Liver (tissue), 9 donors: Measurements from ENCODE around the gene MAPKAPK2. TPM values are rescaled to one million over a fixed set of nuclear protein-coding genes. Genes with fewer than 3 reads are reported as not detected.

Experiments
- DNase-seq: peaks from one replicate; pipeline ENCODE4 v3.0.0-alpha.2; 2017; ENCODE audit warnings: low spot score
- H3K27ac ChIP-seq, 2 donors: one replicate each; pipeline ENCODE4 v1.7.0; 2013; ENCODE audit warnings: inconsistent platforms in 2 of 2, low read length in 2 of 2, control low read depth in 1 of 2, low read depth in 1 of 2, mild to moderate bottlenecking in 1 of 2
- H3K27me3 ChIP-seq, 4 donors: one replicate each; pipeline versions ENCODE4 v1.6.1 to v1.7.0; 2013; ENCODE audit warnings: low read length in 3 of 4, inconsistent platforms in 1 of 4, mild to moderate bottlenecking in 1 of 4, moderate library complexity in 1 of 4; ENCODE audit not compliant: control insufficient read depth in 4 of 4, insufficient read depth in 4 of 4
- H3K36me3 ChIP-seq, 4 donors: one replicate each; pipeline versions ENCODE4 v1.6.1 to v1.7.0; 2013; ENCODE audit warnings: low read length in 3 of 4, mild to moderate bottlenecking in 3 of 4, low read depth in 1 of 4, moderate library complexity in 1 of 4; ENCODE audit not compliant: control insufficient read depth in 4 of 4, insufficient read depth in 3 of 4
- H3K4me1 ChIP-seq, 4 donors: one replicate each; pipeline versions ENCODE4 v1.6.1 to v1.7.0; 2013; ENCODE audit warnings: low read length in 3 of 4, mild to moderate bottlenecking in 3 of 4, moderate library complexity in 1 of 4; ENCODE audit not compliant: control insufficient read depth in 4 of 4, insufficient read depth in 4 of 4
- H3K4me3 ChIP-seq, 3 donors: one replicate each; pipeline versions ENCODE4 v1.6.1 to v1.7.0; 2013; ENCODE audit warnings: low read length in 3 of 3, control low read depth in 1 of 3, low read depth in 1 of 3, mild to moderate bottlenecking in 1 of 3
- H3K9ac ChIP-seq, 2 donors: one replicate each; pipeline ENCODE4 v1.7.0; 2013; ENCODE audit warnings: low read length in 2 of 2, mild to moderate bottlenecking in 2 of 2, moderate library complexity in 2 of 2, control low read depth in 1 of 2, low read depth in 1 of 2
- H3K9me3 ChIP-seq, 4 donors: one replicate each; pipeline versions ENCODE4 v1.6.1 to v1.7.0; 2013; ENCODE audit warnings: low read length in 3 of 4; ENCODE audit not compliant: control insufficient read depth in 4 of 4
- EGR1 ChIP-seq, 2 donors: IDR thresholded peaks; 2 replicates each; pipeline ENCODE4 v1.6.1; 2016 to 2018; ENCODE audit warnings: antibody characterized with exemption in 2 of 2, low read depth in 2 of 2
- FOXA1 ChIP-seq: IDR thresholded peaks from 2 replicates; pipeline ENCODE4 v1.6.1; 2016; ENCODE audit warnings: antibody characterized with exemption
- FOXA2 ChIP-seq: IDR thresholded peaks from 2 replicates; pipeline ENCODE4 v1.6.1; 2016; ENCODE audit warnings: antibody characterized with exemption
- GABPA ChIP-seq, 2 donors: IDR thresholded peaks in 1 of 2; conservative IDR thresholded peaks in 1 of 2; 2 replicates each; pipeline ENCODE4 v1.6.1; 2016; ENCODE audit warnings: antibody characterized with exemption in 2 of 2, mild to moderate bottlenecking in 1 of 2, moderate library complexity in 1 of 2
- HNF4A ChIP-seq, 2 donors: conservative IDR thresholded peaks; 2 replicates each; pipeline ENCODE4 v1.6.1; 2016; ENCODE audit warnings: antibody characterized with exemption in 2 of 2, mild to moderate bottlenecking in 2 of 2
- HNF4G ChIP-seq: IDR thresholded peaks from 2 replicates; pipeline ENCODE4 v1.6.1; 2016; ENCODE audit warnings: antibody characterized with exemption
- JUND ChIP-seq, 2 donors: IDR thresholded peaks; 2 replicates each; pipeline ENCODE4 v1.6.1; 2016; ENCODE audit warnings: antibody characterized with exemption in 2 of 2
- NR2F2 ChIP-seq: IDR thresholded peaks from 2 replicates; pipeline ENCODE4 v1.6.1; 2016; ENCODE audit warnings: antibody characterized with exemption
- RAD21 ChIP-seq, 2 donors: IDR thresholded peaks; 2 replicates each; pipeline ENCODE4 v1.6.1; 2016; ENCODE audit warnings: antibody characterized with exemption in 2 of 2, mild to moderate bottlenecking in 2 of 2
- RXRA ChIP-seq, 2 donors: IDR thresholded peaks; 2 replicates each; pipeline ENCODE4 v1.6.1; 2017 to 2018; ENCODE audit warnings: antibody characterized with exemption in 2 of 2, mild to moderate bottlenecking in 1 of 2
- SP1 ChIP-seq: IDR thresholded peaks from 2 replicates; pipeline ENCODE4 v1.6.1; 2018; ENCODE audit warnings: antibody characterized with exemption, mild to moderate bottlenecking
- TAF1 ChIP-seq: conservative IDR thresholded peaks from 2 replicates; pipeline ENCODE4 v1.6.1; 2016; ENCODE audit warnings: antibody characterized with exemption, mild to moderate bottlenecking
- YY1 ChIP-seq: IDR thresholded peaks from 2 replicates; pipeline ENCODE4 v1.6.1; 2016; ENCODE audit warnings: antibody characterized with exemption, mild to moderate bottlenecking
- WGBS: extraction: QIAGEN DNeasy Blood & Tissue Kit; methylation state at CpG from one replicate; pipeline ENCODE4 v1.1.7; 2013; 5-methylcytosine and 5-hydroxymethylcytosine counted together
- polyA plus RNA-seq, 2 donors: library from polyadenylated mRNA; stranded (reverse) in 1 of 2; unstranded in 1 of 2; fragments of 200-250 nt in 1 of 2; fragments of >200 nt in 1 of 2; fragmentation: Nextera tagmentation in 1 of 2; extraction: Ambion mirVana in 1 of 2; gene quantifications; one replicate each; pipeline versions ENCODE4 v1.2.1 to v1.2.3, GENCODE V29; 2013 to 2015
- total RNA-seq, 2 donors: library from RNA; depleted of rRNA; stranded (reverse); fragments of >200 nt; gene quantifications; one replicate each; pipeline ENCODE4 v1.2.3, GENCODE V29; 2014
- TF ChIP-seq, protein P1 (sequence below): IDR thresholded peaks from 2 replicates; pipeline ENCODE4 v1.6.1; 2016; ENCODE audit warnings: antibody characterized with exemption, mild to moderate bottlenecking
- TF ChIP-seq, protein P2 (sequence below): IDR thresholded peaks from 2 replicates; pipeline ENCODE4 v1.6.1; 2016; ENCODE audit warnings: antibody characterized with exemption
- TF ChIP-seq, protein P3 (sequence below): IDR thresholded peaks from 2 replicates; pipeline ENCODE4 v1.6.1; 2016; ENCODE audit warnings: antibody characterized with exemption
- TF ChIP-seq, protein P4 (sequence below): IDR thresholded peaks from 2 replicates; pipeline ENCODE4 v1.6.1; 2016; ENCODE audit warnings: antibody characterized with exemption
- TF ChIP-seq, protein P5 (sequence below): fragments of 150-350 bp; IDR thresholded peaks from 2 replicates; pipeline ENCODE4 v1.5.1; 2017; ENCODE audit warnings: improper control_type of control experiment, low read depth, low read length; ENCODE audit not compliant: missing input control
- donor health status: healthy.
- donor health status: healthy.
- donor health status: healthy.
- donor health status: healthy.
- donor health status: healthy.

The MAPKAPK2 gene
- total and polyA plus RNA-seq, 4 donors: 7.5 to 24.5 (median 14.7) TPM

DNA sequence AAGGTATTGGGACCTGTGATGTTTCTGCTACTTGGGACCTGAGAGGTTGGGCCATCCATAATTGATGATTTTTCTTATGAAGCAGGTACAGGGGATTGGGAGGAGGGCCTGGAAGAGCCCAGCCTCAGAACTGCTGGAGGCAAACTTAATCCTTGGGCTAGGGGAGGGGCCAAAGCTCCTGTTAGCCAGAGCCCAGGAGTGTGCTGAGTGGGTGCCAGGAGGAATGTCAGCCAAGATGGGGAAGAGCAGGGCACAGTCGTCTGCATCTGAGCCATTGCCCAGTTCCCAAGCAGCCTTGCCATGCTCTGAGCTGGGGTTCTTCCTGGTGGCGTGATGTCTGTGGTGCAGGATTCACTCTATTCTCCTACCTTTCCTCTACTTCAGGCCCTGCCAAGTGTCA, 5.8 kb downstream of the MAPKAPK2 start:
- no peak for DNase-seq
- H3K27ac ChIP-seq: peak overlapping the region; percentile 52 to 53
- no peaks in the 10 kb centered on the region for H3K9me3 ChIP-seq
- no peaks in the 10 kb centered on the region for H3K27me3 ChIP-seq
- H3K9ac ChIP-seq: no peak overlapping the region
- H3K4me1 ChIP-seq: peaks cover 44 to 81% (median 69%) of the 10 kb centered on the region in 4 donors
- no peak overlapping the region for H3K4me3 ChIP-seq
- no peaks in the 10 kb centered on the region for H3K36me3 ChIP-seq
- whole genome bisulfite sequencing: 60% methylated on average over 2 of the region's 2 CpGs
- TF ChIP-seq HNF4G (no peak), EGR1 (IDR thresholded peaks at IDR 0.05; ENCODE audit: low read depth in 2 of 2) (no peak), JUND (IDR thresholded peaks at IDR 0.05) (no peak), FOXA1 (no peak)

DNA sequence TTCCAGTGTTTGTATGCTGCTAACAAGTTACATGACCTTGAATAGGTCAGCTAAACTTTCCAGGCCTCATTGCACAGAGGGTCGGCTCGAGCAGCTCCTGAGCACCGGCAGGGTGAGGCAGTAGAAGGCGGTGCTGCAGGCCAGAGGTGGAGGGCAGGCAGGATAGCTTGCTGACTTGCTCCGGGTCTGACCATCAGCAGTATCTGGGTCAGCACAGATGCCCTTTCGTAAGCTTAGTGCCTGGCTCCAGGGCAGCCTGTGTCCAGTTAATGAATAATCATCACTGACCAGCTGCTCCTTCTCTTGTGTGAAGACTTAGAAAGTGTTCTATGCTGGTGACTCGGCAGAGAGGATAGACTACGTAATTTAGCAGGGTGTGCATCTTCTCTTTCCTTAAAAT, 6.9 kb downstream of the MAPKAPK2 start:
- DNase-seq: peak; percentile 56
- no peak overlapping the region for H3K9ac ChIP-seq
- no peaks in the 10 kb centered on the region for H3K36me3 ChIP-seq
- WGBS: 23% methylated on average over 8 of the region's 8 CpGs
- H3K9me3 ChIP-seq: no peaks in the 10 kb centered on the region
- peaks cover 47 to 80% (median 68%) of the 10 kb centered on the region in 4 donors for H3K4me1 ChIP-seq
- H3K4me3 ChIP-seq: no peak overlapping the region
- no peaks in the 10 kb centered on the region for H3K27me3 ChIP-seq
- peak overlapping the region; percentile 80 to 87 for H3K27ac ChIP-seq
- TF ChIP-seq FOXA2 (no peak), RXRA (IDR thresholded peaks at IDR 0.05) (peak; percentile 81 to 88), SP1 (peak; percentile 81), GABPA (IDR thresholded peaks at IDR 0.05 in 1 of 2, conservative IDR thresholded peaks at IDR 0.05 in 1 of 2) (no peak), EGR1 (IDR thresholded peaks at IDR 0.05; ENCODE audit: low read depth in 2 of 2) (no peak), FOXA1 (no peak), HNF4A (conservative IDR thresholded peaks at IDR 0.05) (peak; percentile 77 to 80), NR2F2 (peak; percentile 75), HNF4G (peak; percentile 15), RAD21 (IDR thresholded peaks at IDR 0.05) (peak; percentile 26 to 61), JUND (IDR thresholded peaks at IDR 0.05) (peak in 1 of 2 donors; percentile 48), TAF1 (peak; percentile 41), YY1 (peak; percentile 37)
- TF ChIP-seq, protein P1, sequence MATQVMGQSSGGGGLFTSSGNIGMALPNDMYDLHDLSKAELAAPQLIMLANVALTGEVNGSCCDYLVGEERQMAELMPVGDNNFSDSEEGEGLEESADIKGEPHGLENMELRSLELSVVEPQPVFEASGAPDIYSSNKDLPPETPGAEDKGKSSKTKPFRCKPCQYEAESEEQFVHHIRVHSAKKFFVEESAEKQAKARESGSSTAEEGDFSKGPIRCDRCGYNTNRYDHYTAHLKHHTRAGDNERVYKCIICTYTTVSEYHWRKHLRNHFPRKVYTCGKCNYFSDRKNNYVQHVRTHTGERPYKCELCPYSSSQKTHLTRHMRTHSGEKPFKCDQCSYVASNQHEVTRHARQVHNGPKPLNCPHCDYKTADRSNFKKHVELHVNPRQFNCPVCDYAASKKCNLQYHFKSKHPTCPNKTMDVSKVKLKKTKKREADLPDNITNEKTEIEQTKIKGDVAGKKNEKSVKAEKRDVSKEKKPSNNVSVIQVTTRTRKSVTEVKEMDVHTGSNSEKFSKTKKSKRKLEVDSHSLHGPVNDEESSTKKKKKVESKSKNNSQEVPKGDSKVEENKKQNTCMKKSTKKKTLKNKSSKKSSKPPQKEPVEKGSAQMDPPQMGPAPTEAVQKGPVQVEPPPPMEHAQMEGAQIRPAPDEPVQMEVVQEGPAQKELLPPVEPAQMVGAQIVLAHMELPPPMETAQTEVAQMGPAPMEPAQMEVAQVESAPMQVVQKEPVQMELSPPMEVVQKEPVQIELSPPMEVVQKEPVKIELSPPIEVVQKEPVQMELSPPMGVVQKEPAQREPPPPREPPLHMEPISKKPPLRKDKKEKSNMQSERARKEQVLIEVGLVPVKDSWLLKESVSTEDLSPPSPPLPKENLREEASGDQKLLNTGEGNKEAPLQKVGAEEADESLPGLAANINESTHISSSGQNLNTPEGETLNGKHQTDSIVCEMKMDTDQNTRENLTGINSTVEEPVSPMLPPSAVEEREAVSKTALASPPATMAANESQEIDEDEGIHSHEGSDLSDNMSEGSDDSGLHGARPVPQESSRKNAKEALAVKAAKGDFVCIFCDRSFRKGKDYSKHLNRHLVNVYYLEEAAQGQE: peak; percentile 40
- TF ChIP-seq, protein P2, sequence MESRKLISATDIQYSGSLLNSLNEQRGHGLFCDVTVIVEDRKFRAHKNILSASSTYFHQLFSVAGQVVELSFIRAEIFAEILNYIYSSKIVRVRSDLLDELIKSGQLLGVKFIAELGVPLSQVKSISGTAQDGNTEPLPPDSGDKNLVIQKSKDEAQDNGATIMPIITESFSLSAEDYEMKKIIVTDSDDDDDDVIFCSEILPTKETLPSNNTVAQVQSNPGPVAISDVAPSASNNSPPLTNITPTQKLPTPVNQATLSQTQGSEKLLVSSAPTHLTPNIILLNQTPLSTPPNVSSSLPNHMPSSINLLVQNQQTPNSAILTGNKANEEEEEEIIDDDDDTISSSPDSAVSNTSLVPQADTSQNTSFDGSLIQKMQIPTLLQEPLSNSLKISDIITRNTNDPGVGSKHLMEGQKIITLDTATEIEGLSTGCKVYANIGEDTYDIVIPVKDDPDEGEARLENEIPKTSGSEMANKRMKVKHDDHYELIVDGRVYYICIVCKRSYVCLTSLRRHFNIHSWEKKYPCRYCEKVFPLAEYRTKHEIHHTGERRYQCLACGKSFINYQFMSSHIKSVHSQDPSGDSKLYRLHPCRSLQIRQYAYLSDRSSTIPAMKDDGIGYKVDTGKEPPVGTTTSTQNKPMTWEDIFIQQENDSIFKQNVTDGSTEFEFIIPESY: no peak
- TF ChIP-seq, protein P3, sequence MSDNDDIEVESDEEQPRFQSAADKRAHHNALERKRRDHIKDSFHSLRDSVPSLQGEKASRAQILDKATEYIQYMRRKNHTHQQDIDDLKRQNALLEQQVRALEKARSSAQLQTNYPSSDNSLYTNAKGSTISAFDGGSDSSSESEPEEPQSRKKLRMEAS: no peak
- TF ChIP-seq, protein P4, sequence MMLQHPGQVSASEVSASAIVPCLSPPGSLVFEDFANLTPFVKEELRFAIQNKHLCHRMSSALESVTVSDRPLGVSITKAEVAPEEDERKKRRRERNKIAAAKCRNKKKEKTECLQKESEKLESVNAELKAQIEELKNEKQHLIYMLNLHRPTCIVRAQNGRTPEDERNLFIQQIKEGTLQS: no peak
- TF ChIP-seq, protein P5, sequence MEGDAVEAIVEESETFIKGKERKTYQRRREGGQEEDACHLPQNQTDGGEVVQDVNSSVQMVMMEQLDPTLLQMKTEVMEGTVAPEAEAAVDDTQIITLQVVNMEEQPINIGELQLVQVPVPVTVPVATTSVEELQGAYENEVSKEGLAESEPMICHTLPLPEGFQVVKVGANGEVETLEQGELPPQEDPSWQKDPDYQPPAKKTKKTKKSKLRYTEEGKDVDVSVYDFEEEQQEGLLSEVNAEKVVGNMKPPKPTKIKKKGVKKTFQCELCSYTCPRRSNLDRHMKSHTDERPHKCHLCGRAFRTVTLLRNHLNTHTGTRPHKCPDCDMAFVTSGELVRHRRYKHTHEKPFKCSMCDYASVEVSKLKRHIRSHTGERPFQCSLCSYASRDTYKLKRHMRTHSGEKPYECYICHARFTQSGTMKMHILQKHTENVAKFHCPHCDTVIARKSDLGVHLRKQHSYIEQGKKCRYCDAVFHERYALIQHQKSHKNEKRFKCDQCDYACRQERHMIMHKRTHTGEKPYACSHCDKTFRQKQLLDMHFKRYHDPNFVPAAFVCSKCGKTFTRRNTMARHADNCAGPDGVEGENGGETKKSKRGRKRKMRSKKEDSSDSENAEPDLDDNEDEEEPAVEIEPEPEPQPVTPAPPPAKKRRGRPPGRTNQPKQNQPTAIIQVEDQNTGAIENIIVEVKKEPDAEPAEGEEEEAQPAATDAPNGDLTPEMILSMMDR: no peak
